ENCODE data around the gene ANKRD11.
A peak's percentile ranks its signal among the peaks of the same experiment; 100 is the strongest.
"Not testable (repeated sequence)": the region's sequence is repeated elsewhere in the genome, so short reads cannot be mapped to it uniquely, and the experiment has no call there.

The ANKRD11 gene

DNA sequence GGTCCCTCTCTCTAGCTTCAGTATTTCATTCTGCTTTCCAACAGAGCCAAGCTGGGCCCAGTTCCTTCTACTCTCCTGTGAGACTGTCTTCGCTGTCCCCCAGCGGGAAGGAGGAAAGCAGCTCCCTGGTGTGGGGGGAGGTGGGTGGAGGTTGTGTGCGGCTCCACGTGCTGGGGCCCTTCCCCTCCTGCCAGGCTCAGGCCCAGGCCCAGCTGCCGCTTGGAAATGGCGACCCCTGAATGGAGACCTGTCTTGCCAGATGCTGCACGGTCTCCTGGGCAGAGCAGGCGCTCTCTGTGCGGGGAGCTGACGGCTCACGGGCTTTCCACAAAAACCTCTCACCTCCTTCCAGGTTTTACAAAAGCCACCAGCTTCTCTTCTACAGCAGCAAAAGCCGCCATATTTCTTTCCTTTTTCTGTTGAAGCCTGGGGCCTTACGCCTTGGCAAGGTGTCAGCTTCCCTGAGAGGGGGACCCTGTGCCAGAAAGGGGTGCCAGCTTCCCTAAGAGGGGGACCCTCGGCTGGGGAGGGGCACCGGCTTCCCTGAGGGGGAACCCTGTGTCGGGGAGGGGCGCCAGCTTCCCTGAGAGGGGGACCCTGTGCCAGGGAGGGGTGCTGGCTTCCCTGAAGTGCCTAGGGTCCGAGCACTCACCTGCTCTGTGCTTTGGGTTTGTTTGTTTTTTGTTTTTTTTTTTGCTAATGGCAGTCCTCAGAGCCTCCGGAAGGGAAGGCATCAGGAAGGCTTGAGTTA lies 225.4 kb downstream of the ANKRD11 start:
- no peak for DNase-seq (ENCODE audit: low spot score)

- no peak for DNase-seq (ENCODE audit: low spot score)
Measured at GRCh38 chr16:89261691-89262563, 228.4 kb downstream of the ANKRD11 start.

GRCh38 chr16:89259901-89260300 lies 230.5 kb downstream of the ANKRD11 start:
- DNase-seq (ENCODE audit: low spot score): not testable (repeated sequence)

DNA sequence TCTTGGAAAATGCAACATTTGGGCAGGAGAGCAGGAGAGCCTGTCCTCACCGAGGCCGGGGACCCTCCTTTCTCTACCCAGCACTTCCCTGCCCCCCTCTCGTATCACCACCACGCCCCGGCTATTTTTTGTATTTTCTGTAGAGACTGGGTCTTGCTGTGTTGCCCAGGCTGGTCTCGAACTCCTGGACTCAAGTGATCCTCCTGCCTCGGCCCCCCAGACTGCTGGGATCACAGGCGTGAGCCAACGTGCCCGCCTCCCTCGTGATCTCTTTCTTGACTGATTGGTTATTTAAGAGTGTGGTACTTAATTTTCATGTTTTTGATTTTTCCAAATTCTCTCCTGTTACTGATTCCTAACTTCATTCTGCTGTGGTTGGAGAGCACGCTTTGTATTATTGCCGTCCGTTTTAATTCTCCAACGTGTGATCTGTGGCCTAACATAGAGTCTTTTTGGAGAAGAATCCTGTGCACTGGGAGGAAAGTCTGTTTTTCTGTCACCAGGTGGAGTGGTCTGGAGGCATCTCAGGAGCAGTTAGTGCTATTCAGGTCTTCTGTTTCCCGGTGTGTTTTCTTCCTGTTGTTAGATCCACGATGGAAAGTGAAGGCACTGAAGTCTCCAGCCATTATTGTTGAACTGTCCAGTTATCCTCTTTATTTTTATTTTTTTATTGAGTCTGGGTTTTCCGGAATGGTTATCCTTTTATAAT lies 232.4 kb downstream of the ANKRD11 start:
- DNase-seq (ENCODE audit: low spot score): no peak

- DNase-seq (ENCODE audit: low spot score): no peak
Measured at GRCh38 chr16:89257281-89257731, 233.1 kb downstream of the ANKRD11 start.

DNA sequence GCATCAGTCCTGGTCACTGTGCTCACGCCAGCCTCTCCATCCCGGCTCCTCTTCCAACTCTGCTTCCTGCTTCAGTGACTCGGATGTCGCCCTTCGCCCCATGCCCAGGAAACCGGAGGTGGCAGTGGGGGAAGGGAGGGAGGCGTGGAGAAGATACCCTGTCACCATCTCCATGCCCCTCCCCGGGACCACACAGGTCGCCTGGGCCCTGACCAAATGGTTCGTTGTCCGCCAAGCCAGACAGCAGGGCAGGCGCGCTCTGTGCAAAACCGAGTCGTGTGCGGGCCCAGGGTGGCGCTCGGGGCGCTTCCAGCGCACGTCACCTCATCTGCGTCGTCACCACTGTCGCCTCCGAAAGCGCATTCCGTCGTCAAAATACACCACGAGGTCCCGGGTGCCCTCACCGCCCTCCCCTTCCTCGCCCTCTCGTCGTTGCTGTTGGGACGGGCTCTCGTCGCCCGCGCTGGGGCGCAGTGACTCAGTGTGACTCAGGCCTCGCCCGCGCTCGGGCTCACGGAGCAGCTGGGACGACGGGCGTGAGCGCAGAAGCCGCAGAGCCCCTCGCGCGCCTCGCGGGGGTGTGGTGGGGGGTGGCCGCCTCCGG lies 233.6 kb downstream of the ANKRD11 start:
- DNase-seq (ENCODE audit: low spot score): peak; percentile 83

DNA sequence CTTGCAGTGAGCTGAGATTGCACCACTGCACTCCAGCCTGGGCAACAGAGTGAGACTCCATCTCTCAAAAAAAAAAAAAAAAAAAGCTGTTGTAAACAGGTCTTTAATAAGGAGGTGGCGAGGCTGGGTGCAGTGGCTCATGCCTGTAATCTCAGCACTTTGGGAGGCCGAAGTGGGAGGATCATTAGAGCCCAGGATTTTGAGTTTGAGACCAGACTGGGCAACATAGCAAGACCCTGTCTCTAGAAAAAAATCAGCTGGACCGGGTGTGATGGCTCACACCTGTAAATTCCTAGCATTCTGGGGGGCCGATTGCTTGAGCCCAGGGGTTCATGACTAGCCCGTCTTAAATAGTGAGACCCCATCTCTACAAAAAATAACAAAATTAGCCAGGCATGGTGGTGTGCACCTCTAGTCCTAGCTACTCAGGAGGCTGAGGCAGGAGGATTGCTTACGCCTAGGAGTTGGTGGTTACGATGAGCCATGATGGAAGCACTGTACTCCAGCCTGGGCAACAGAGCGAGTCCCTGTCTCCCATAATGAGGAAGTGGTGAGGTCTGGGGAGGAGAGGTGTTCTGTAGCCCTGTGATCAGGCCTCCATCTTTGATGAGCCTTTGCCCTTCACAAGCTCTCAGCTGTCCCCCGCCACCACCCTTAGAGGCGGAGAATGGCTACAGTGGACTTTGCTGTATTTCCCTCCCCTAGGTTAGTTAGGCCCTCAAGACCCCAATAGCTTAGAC lies 236.6 kb downstream of the ANKRD11 start:
- DNase-seq (ENCODE audit: low spot score): no peak

DNA sequence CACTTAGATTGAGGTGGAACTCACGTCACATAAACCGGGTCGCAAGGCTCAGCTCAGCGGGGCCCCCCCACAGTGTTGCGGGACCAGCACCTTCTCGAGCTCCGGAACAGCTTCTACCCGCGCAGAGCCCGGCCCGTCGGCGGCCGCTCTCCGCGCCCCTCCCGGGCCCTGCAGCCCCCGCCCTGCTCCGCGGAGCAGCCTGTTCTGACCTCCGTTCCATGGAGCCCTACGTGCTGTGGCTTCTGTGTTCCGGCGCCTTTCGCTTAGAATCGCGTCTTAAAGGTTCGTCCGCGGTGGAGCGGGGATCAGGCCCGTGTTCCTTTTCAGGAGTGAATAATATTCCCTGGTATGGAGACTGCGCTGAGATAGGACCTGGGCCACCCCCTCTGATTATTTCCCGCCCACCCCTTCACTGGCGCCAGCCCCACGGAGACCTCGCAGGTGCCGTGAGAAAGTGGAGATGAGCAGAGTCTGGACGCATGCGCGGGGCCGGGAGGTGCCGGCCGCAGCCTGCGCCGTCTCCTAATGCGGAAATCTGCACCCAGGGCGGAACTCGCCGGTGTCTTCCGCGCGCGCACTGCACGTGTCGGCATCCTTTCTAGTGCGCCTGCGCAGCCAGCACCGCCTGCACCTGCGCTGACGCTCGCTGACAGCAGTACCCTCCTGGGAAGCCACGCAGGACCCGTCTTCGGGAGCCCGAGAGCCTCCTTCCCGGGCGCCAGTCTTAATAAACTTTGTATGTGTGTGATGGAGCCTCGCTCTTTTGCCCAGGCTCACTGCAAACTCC lies 242.0 kb downstream of the ANKRD11 start:
- DNase-seq (ENCODE audit: low spot score): no peak

DNA sequence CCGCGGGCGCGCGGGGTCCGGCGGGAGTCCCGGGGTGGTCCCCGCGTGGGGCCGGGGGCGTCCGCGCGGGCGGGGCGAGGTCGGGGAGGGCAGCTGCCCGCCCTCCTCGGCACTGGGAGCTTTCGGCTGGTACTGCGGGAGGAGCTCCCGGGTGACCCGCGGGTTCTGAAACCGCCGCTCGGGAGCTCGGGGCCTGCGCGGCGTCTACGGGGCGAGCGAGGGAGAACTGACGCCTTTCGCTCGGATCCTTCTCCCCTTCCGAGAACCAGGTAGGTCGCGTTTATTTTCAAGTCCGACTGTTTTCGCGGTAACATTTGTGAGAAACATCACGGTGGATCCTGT lies 242.7 kb downstream of the ANKRD11 start:
- DNase-seq (ENCODE audit: low spot score): not testable (repeated sequence)

GRCh38 chr16:89246903-89247733 lies 243.2 kb downstream of the ANKRD11 start:
- DNase-seq (ENCODE audit: low spot score): peak; percentile 89

DNA sequence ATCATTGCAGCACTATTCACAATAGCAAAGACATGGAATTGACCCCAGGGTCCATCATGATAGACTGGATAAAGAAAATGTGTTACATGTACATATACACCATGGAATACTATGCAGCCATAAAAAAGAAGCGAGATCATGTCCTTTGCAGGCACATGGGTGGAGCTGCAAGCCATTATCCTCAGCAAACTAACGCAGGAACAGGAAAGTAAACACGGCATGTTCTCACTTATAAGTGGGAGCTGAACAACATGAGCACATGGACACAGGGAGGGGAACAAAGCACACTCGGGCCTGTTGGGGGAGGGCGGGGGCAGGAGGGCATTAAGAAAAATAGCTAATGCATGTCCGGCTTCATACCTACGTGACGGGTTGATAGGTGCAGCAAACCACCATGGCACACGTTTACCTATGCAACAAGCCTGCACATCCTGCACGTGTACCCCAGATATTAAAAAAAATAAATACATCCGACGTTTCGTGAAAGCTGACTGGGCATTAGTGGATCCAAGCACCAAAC lies 243.9 kb downstream of the ANKRD11 start:
- no peak for DNase-seq (ENCODE audit: low spot score)

GRCh38 chr16:89244754-89245153 lies 245.6 kb downstream of the ANKRD11 start:
- DNase-seq (ENCODE audit: low spot score): no peak

- DNase-seq (ENCODE audit: low spot score): not testable (repeated sequence)
Measured at GRCh38 chr16:89244264-89244663, 246.1 kb downstream of the ANKRD11 start.

GRCh38 chr16:89243664-89244063 lies 246.7 kb downstream of the ANKRD11 start:
- no peak for DNase-seq (ENCODE audit: low spot score)

DNA sequence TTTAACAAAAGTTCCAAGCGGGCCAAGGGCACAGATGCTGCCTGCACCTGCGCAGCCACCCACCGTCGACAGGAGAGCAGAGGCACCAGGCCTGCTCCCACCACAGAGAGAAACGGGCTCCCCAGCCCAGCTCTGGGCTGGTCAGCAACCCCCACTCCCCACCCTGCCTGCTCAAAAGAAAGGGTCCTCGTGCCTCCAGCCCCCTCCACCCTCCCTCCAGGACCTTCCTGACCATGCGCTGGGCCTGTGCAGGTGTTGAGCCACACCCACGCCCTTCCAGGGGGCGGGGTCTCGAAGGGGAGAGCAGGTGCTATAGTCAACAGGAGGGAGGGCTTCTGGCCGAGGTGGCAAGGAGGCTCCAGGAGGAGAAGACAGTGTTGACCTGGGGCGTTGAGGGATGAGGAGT lies 247.6 kb downstream of the ANKRD11 start:
- no peak for DNase-seq (ENCODE audit: low spot score)

- peak; percentile 71 for DNase-seq (ENCODE audit: low spot score)
Measured at GRCh38 chr16:89241187-89242007, 249.0 kb downstream of the ANKRD11 start.

DNA sequence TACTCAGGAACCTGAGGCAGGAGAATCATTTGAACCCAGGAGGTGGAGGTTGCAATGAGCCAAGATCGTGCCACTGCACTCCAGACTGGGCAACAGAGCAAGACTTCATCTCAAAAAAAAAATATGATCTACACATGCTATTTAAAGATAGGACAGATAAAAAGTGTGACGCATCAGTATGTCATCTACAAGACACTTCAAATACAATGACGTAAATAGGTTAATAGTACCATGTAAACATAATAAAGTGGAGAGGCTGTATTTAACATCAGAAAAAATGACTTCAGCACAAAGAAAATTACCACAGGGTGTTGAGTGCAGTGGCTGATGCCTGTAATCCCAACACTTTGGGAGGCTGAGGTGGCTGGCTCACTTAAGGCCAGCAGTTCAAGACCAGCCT lies 252.6 kb downstream of the ANKRD11 start:
- DNase-seq (ENCODE audit: low spot score): no peak

- no peak for DNase-seq (ENCODE audit: low spot score)
Measured at GRCh38 chr16:89233678-89234490, 256.5 kb downstream of the ANKRD11 start.
